Transverse colon (tissue), 4 donors: ENCODE data around the gene CFAP20DC. TPM values are rescaled to one million over a fixed set of nuclear protein-coding genes. Genes with fewer than 3 reads are reported as not detected.

Source experiments
- DNase-seq: peaks from one replicate; pipeline ENCODE4 v3.0.0-alpha.2; 2019
- H3K27ac ChIP-seq, 4 donors: fragments of 200-600 bp; sonication (generic); 2 replicates each; pipeline ENCODE4 v1.5.1; 2016 to 2018; ENCODE audit warnings: inconsistent platforms in 4 of 4
- H3K27me3 ChIP-seq: fragments of 200-600 bp; sonication (generic); 2 replicates; pipeline ENCODE4 v1.5.1; 2017; ENCODE audit warnings: inconsistent platforms
- H3K36me3 ChIP-seq, 4 donors: fragments of 200-600 bp; sonication (generic); 2 replicates each; pipeline ENCODE4 v1.5.1; 2017 to 2019; ENCODE audit warnings: inconsistent platforms in 4 of 4
- H3K4me1 ChIP-seq, 4 donors: fragments of 200-600 bp; sonication (generic); 2 replicates each; pipeline ENCODE4 v1.5.1; 2017 to 2020; ENCODE audit warnings: inconsistent platforms in 4 of 4
- H3K4me3 ChIP-seq, 4 donors: fragments of 200-600 bp; sonication (generic); 1 replicate in 1 of 4; 2 replicates in 3 of 4; pipeline versions ENCODE4 v1.5.1 to v1.6.1; 2017 to 2019; ENCODE audit warnings: inconsistent platforms in 4 of 4
- H3K9me3 ChIP-seq, 2 donors: fragments of 200-600 bp; sonication (generic); 2 replicates each; pipeline ENCODE4 v1.5.1; 2017 to 2019; ENCODE audit warnings: inconsistent platforms in 2 of 2
- CTCF ChIP-seq, 5 experiments: fragments of 200-600 bp in 3 of 5; fragments of 450-650 bp in 2 of 5; sonication (generic) in 3 of 5; IDR thresholded peaks; 1 replicate in 2 of 5; 2 replicates in 3 of 5; pipeline ENCODE4 v1.5.1; 2016 to 2017; ENCODE audit warnings: antibody characterized with exemption in 5 of 5, inconsistent platforms in 3 of 5, mild to moderate bottlenecking in 2 of 5, moderate library complexity in 1 of 5
- EP300 ChIP-seq: sonication (generic); formaldehyde crosslinking; IDR thresholded peaks from one replicate; pipeline ENCODE4 v1.6.1; 2017; ENCODE audit warnings: antibody characterized with exemption, low read depth
- POLR2A ChIP-seq: fragments of 450-650 bp; IDR thresholded peaks from one replicate; pipeline ENCODE4 v1.6.1; 2016; ENCODE audit warnings: antibody characterized with exemption, mild to moderate bottlenecking, moderate library complexity
- POLR2AphosphoS5 ChIP-seq, 3 donors: sonication (generic); formaldehyde crosslinking; IDR thresholded peaks; one replicate each; pipeline ENCODE4 v1.6.1; 2016; ENCODE audit warnings: antibody characterized with exemption in 3 of 3
- WGBS, 2 donors: methylation state at CpG; one replicate each; pipeline ENCODE4 v1.1.5; 2018; ENCODE audit warnings: low coverage in 1 of 2; 5-methylcytosine and 5-hydroxymethylcytosine counted together
- in situ Hi-C, 4 donors: fragments of 200-750 bp; cut with MboI; loops; one replicate each; pipeline versions ENCODE4 v1.15.0 to v1.15.1; 2017; ENCODE audit warnings: low sequenced_read_pairs in 3 of 4, low pct_ligation_motif_present in 1 of 4, low pct_unique_long_range_greater_than_20kb in 1 of 4
- intact Hi-C: fragments of 100-400 bp; cut with DNase I; formaldehyde crosslinking; loops from one replicate; pipeline ENCODE4 v1.15.1; 2023; ENCODE audit warnings: low total_unique reads
- total RNA-seq, 4 donors: library from RNA; depleted of rRNA; stranded (reverse); fragments of >200 nt; gene quantifications; one replicate each; pipeline ENCODE4 v1.1.0, GENCODE V29; 2016

Gene CFAP20DC
- total RNA-seq, 4 donors from 2014 or later, result 0.20 to 0.82 TPM; not detected in 2

DNA sequence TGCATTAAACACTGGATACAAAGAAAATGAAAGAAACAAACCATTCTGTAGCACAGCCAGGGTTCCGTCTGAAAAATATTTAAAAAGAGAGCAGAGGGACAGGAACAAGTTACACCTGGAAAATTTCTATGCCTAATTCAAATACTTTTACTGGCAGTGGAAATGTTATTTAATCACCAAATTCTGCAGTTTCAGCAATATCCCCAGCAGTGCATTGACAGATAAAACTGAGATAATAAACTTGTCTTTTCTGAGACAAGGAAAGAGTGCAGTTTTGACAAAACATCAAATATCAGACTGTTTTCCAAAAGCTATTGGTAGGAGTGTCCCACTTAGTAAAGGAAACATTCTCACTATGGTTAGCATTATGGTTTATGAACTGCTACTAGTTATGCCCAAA is 209.9 kb downstream of the CFAP20DC start:
- intact Hi-C loops, result no loop called here
- H3K4me1 ChIP-seq, result no peaks in the 10 kb centered on the region
- H3K27ac ChIP-seq, result no peak overlapping the region
- H3K9me3 ChIP-seq, result no peaks in the 10 kb centered on the region
- H3K27me3 ChIP-seq, result no peaks in the 10 kb centered on the region
- no peak for DNase-seq
- 81 to 89% methylated on average over 1 of the region's 1 CpG for WGBS, 2 donors
- in situ Hi-C loops, result no loop called here
- TF ChIP-seq POLR2A, result no peak
- TF ChIP-seq POLR2AphosphoS5 (IDR thresholded peaks at IDR 0.05), result no peak
- no peak overlapping the region for H3K4me3 ChIP-seq
- no peaks in the 10 kb centered on the region for H3K36me3 ChIP-seq

GRCh38 chr3:58839187-58839586 is 210.6 kb downstream of the CFAP20DC start:
- H3K4me1 ChIP-seq, result no peaks in the 10 kb centered on the region
- H3K4me3 ChIP-seq, result no peak overlapping the region
- DNase-seq, result no peak
- no peaks in the 10 kb centered on the region for H3K9me3 ChIP-seq
- H3K36me3 ChIP-seq, result no peaks in the 10 kb centered on the region
- TF ChIP-seq EP300, result no peak
- no peak for TF ChIP-seq POLR2A
- no peak for TF ChIP-seq POLR2AphosphoS5 (IDR thresholded peaks at IDR 0.05)
- no peak for TF ChIP-seq CTCF (IDR thresholded peaks at IDR 0.05)
- no peak overlapping the region for H3K27ac ChIP-seq
- H3K27me3 ChIP-seq, result no peaks in the 10 kb centered on the region
- intact Hi-C loops (no loop called here), in situ Hi-C loops (no loop called here)

GRCh38 chr3:58837856-58838255 is 212.0 kb downstream of the CFAP20DC start:
- TF ChIP-seq EP300 (no peak), POLR2A (no peak), CTCF (IDR thresholded peaks at IDR 0.05) (no peak), POLR2AphosphoS5 (IDR thresholded peaks at IDR 0.05) (no peak)
- Histone ChIP-seq H3K27ac (no peak overlapping the region), H3K27me3 (no peaks in the 10 kb centered on the region), H3K36me3 (no peaks in the 10 kb centered on the region), H3K4me1 (no peaks in the 10 kb centered on the region), H3K9me3 (no peaks in the 10 kb centered on the region), H3K4me3 (no peak overlapping the region)
- intact Hi-C loops (no loop called here), in situ Hi-C loops (no loop called here)
- no peak for DNase-seq
- 71 to 84% methylated on average over 4 of the region's 4 CpGs for WGBS, 2 donors

DNA sequence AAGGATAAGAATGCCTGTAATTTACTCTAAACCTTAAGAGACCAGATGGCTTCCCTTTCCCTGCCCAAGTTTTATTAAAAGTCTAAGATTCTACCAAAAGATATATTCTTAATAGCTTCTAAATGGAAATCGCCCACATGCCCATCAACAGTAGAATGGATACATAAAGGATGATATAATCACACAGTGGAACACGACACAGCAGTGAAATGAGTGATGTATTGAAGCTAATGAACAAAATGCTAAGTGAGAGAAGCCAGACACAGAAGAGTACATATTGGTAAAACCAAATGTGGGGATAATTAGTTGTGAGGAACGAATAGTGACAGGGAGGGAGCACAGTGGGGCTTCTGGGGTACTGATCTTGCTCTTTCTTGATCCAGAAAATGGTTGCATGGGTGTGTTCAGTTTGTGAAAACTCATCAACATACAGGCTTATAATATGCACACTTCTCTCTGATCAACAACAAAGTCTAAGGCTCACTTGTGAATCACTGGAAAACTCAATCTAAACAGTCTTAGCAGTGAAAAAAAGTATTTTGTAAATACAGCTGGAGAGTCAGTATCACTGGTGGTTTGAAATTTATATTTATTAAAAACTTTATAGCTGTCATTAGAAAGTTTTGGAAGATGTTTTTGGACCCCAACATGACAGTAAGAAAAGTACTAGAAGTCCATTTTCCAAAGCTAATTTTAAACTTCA is 212.5 kb downstream of the CFAP20DC start:
- intact Hi-C loops (no loop called here), in situ Hi-C loops (no loop called here)
- Histone ChIP-seq H3K4me3 (no peak overlapping the region), H3K9me3 (no peaks in the 10 kb centered on the region), H3K27me3 (no peaks in the 10 kb centered on the region), H3K4me1 (no peaks in the 10 kb centered on the region), H3K36me3 (no peaks in the 10 kb centered on the region), H3K27ac (no peak overlapping the region)
- no peak for TF ChIP-seq CTCF (IDR thresholded peaks at IDR 0.05)
- no peak for TF ChIP-seq EP300
- TF ChIP-seq POLR2A, result no peak
- no peak for TF ChIP-seq POLR2AphosphoS5 (IDR thresholded peaks at IDR 0.05)
- no peak for DNase-seq
- 79 to 87% methylated on average over 3 of the region's 3 CpGs for WGBS, 2 donors

- in situ Hi-C loops, result no loop called here
- no peak for DNase-seq
- Histone ChIP-seq H3K4me3 (no peak overlapping the region), H3K27me3 (no peaks in the 10 kb centered on the region), H3K4me1 (no peaks in the 10 kb centered on the region), H3K9me3 (no peaks in the 10 kb centered on the region), H3K27ac (no peak overlapping the region), H3K36me3 (no peaks in the 10 kb centered on the region)
- WGBS, 2 donors, result 93 to 95% methylated on average over 2 to 3 of the region's 3 CpGs
- TF ChIP-seq POLR2A, result no peak
- TF ChIP-seq POLR2AphosphoS5 (IDR thresholded peaks at IDR 0.05), result no peak
- TF ChIP-seq EP300, result no peak
- no peak for TF ChIP-seq CTCF (IDR thresholded peaks at IDR 0.05)
- intact Hi-C loops, result no loop called here
These were observed 214.7 kb downstream of the CFAP20DC start for GRCh38 chr3:58835086-58835485.
